HepG2 (cell line): Measurements from ENCODE around the gene STAP2. TPM values are rescaled to one million over a fixed set of nuclear protein-coding genes. Genes with fewer than 3 reads are reported as not detected.

ENCODE experiments used
- CENPX ChIP-seq: sonication (generic); formaldehyde crosslinking; IDR thresholded peaks from 2 replicates; pipeline ENCODE4 v1.9.0; 2021; ENCODE audit warnings: mild to moderate bottlenecking, missing genetic modification reagents, moderate library complexity
- JUND ChIP-seq: sonication (generic); formaldehyde crosslinking; IDR thresholded peaks from 2 replicates; pipeline ENCODE4 v1.8.0; 2022; ENCODE audit warnings: mild to moderate bottlenecking, missing genetic modification reagents
- KAT2B ChIP-seq: fragments of 150-350 bp; IDR thresholded peaks from 2 replicates; pipeline ENCODE4 v1.6.1; 2014; ENCODE audit warnings: low read depth, low read length, borderline replicate concordance
- NFKB2 ChIP-seq: sonication (generic); formaldehyde crosslinking; IDR thresholded peaks from 2 replicates; pipeline ENCODE4 v1.4.0; 2020; ENCODE audit warnings: missing genetic modification reagents, borderline replicate concordance
- RARG ChIP-seq: sonication (generic); formaldehyde crosslinking; IDR thresholded peaks from 2 replicates; pipeline ENCODE4 v1.4.0; 2020; ENCODE audit warnings: low read depth, mild to moderate bottlenecking, missing genetic modification reagents
- RORA ChIP-seq: sonication (generic); formaldehyde crosslinking; IDR thresholded peaks from 2 replicates; pipeline ENCODE4 v1.5.0; 2020; ENCODE audit warnings: mild to moderate bottlenecking, missing genetic modification reagents, moderate library complexity
- SMC3 ChIP-seq: IDR thresholded peaks from 2 replicates; pipeline ENCODE4 v1.6.1; 2011; ENCODE audit warnings: low read length, improper control_type of control experiment
- SNAI1 ChIP-seq: sonication (generic); formaldehyde crosslinking; IDR thresholded peaks from 2 replicates; pipeline ENCODE4 v1.5.0; 2020; ENCODE audit warnings: mild to moderate bottlenecking, missing genetic modification reagents, borderline replicate concordance
- TEAD3 ChIP-seq: optimal IDR thresholded peaks from 2 replicates; pipeline ENCODE3; 2016; ENCODE audit warnings: borderline replicate concordance
- TOPORS ChIP-seq: sonication (generic); formaldehyde crosslinking; IDR thresholded peaks from 2 replicates; pipeline ENCODE4 v1.8.0; 2023; ENCODE audit warnings: mild to moderate bottlenecking, missing genetic modification reagents
- ZBTB7B ChIP-seq: sonication (generic); formaldehyde crosslinking; IDR thresholded peaks from 2 replicates; pipeline ENCODE4 v1.4.0; 2020; ENCODE audit warnings: missing genetic modification reagents
- ZNF124 ChIP-seq: sonication (generic); formaldehyde crosslinking; IDR thresholded peaks from 2 replicates; pipeline ENCODE4 v1.4.0; 2020; ENCODE audit warnings: missing genetic modification reagents
- ZNF180 ChIP-seq: sonication (generic); formaldehyde crosslinking; IDR thresholded peaks from 2 replicates; pipeline ENCODE4 v1.4.0; 2020; ENCODE audit warnings: low read depth, missing genetic modification reagents, borderline replicate concordance
- ZNF441 ChIP-seq: sonication (generic); formaldehyde crosslinking; IDR thresholded peaks from 2 replicates; pipeline ENCODE4 v1.7.0; 2021; ENCODE audit warnings: missing genetic modification reagents, borderline replicate concordance
- ZNF557 ChIP-seq: sonication (generic); formaldehyde crosslinking; IDR thresholded peaks from 2 replicates; pipeline ENCODE4 v1.4.0; 2020; ENCODE audit warnings: missing genetic modification reagents
- ZNF558 ChIP-seq: sonication (generic); formaldehyde crosslinking; IDR thresholded peaks from 2 replicates; pipeline ENCODE4 v1.9.0; 2022; ENCODE audit warnings: mild to moderate bottlenecking, missing genetic modification reagents, borderline replicate concordance
- ZNF619 ChIP-seq: sonication (generic); formaldehyde crosslinking; IDR thresholded peaks from 2 replicates; pipeline ENCODE4 v1.4.0; 2020; ENCODE audit warnings: mild to moderate bottlenecking, missing genetic modification reagents
- ZNF772 ChIP-seq: sonication (generic); formaldehyde crosslinking; IDR thresholded peaks from 2 replicates; pipeline ENCODE4 v1.5.0; 2020; ENCODE audit warnings: mild to moderate bottlenecking, missing genetic modification reagents
- ZSCAN20 ChIP-seq: sonication (generic); formaldehyde crosslinking; IDR thresholded peaks from 2 replicates; pipeline ENCODE4 v1.4.0; 2020; ENCODE audit warnings: missing genetic modification reagents, mild to moderate bottlenecking, borderline replicate concordance
- polyA plus RNA-seq, 8 experiments: library from polyadenylated mRNA; depleted of rRNA in 3 of 8; stranded (reverse) in 7 of 8; unstranded in 1 of 8; fragments of >200 nt; fragmentation: Illumina TruSeq in 4 of 8; extraction: Trizol in 4 of 8; gene quantifications; 2 replicates each; pipeline versions ENCODE4 v1.2.1 to v1.2.3, GENCODE V29; 2011 to 2016; ENCODE audit warnings: low read depth in 4 of 8, missing spikeins in 1 of 8, mixed read lengths in 1 of 8; ENCODE audit not compliant: insufficient read depth in 1 of 8
- total RNA-seq, 5 experiments: library from RNA; depleted of rRNA; stranded (reverse); fragments of >200 nt; fragmentation: Illumina TruSeq; extraction: Trizol; gene quantifications; 2 replicates each; pipeline ENCODE4 v1.2.3, GENCODE V29; 2016; ENCODE audit warnings: low read depth in 1 of 5
- TF ChIP-seq, protein P1 (sequence below): sonication (generic); formaldehyde crosslinking; IDR thresholded peaks from 2 replicates; pipeline ENCODE4 v1.4.0; 2020; ENCODE audit warnings: missing genetic modification reagents, borderline replicate concordance
- TF ChIP-seq, protein P2 (sequence below): sonication (generic); formaldehyde crosslinking; IDR thresholded peaks from 2 replicates; pipeline ENCODE4 v1.4.0; 2020; ENCODE audit warnings: missing genetic modification reagents
- TF ChIP-seq, protein P3 (sequence below): sonication (generic); formaldehyde crosslinking; IDR thresholded peaks from 2 replicates; pipeline ENCODE4 v1.5.1; 2020; ENCODE audit warnings: missing genetic modification reagents, mild to moderate bottlenecking, borderline replicate concordance

The STAP2 gene
- total and polyA plus RNA-seq, 2 of the 13 experiments (the other 11 are each of a cell fraction or from before 2014, with no cell fraction given) = 39.0 to 43.7 TPM

DNA sequence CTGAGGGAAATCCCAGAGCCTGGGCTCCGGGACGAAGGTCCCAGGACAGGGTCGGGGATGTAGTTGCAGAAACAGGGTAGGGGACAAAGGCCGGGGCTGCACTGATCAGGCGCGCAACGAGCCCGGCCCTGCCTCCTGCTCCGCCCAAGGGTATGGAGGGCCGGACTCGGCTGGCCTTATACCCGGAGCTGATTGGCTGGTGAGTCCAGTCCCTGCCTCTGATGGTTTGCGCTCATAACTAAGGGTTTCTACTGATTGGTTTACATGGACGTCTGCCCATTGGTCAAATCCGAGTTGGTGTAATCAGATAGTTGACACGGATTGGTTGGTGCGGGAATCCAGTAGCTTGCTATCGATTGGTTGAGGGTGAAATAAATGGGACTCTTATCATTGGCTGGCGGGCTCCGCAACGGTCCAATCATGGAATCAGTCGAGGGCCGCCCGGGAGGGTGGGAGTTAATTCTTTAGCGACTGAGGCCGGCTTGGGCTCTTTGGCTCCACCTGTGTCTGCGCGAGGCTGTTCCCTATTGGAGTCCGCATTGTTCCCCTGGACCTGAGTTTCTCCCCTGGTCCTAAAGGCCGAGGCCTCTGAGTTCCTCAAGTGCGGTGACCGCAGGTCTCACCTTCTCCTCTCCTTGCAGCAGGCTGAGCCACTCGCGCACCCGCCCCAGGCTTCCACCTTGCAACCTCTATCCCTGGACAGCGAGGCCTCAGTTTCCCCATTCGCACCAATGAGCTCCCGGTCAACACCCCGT lies 4.2 kb upstream of the STAP2 start (continued):
- TF ChIP-seq, protein P1, sequence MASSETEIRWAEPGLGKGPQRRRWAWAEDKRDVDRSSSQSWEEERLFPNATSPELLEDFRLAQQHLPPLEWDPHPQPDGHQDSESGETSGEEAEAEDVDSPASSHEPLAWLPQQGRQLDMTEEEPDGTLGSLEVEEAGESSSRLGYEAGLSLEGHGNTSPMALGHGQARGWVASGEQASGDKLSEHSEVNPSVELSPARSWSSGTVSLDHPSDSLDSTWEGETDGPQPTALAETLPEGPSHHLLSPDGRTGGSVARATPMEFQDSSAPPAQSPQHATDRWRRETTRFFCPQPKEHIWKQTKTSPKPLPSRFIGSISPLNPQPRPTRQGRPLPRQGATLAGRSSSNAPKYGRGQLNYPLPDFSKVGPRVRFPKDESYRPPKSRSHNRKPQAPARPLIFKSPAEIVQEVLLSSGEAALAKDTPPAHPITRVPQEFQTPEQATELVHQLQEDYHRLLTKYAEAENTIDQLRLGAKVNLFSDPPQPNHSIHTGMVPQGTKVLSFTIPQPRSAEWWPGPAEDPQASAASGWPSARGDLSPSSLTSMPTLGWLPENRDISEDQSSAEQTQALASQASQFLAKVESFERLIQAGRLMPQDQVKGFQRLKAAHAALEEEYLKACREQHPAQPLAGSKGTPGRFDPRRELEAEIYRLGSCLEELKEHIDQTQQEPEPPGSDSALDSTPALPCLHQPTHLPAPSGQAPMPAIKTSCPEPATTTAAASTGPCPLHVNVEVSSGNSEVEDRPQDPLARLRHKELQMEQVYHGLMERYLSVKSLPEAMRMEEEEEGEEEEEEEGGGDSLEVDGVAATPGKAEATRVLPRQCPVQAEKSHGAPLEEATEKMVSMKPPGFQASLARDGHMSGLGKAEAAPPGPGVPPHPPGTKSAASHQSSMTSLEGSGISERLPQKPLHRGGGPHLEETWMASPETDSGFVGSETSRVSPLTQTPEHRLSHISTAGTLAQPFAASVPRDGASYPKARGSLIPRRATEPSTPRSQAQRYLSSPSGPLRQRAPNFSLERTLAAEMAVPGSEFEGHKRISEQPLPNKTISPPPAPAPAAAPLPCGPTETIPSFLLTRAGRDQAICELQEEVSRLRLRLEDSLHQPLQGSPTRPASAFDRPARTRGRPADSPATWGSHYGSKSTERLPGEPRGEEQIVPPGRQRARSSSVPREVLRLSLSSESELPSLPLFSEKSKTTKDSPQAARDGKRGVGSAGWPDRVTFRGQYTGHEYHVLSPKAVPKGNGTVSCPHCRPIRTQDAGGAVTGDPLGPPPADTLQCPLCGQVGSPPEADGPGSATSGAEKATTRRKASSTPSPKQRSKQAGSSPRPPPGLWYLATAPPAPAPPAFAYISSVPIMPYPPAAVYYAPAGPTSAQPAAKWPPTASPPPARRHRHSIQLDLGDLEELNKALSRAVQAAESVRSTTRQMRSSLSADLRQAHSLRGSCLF (CRISPR knock-in tag) = no peak
- TF ChIP-seq ZNF558 (peak; percentile 37; the same call in 1 of the 2 replicates), ZNF619 (CRISPR knock-in tag) (no peak), ZSCAN20 (CRISPR knock-in tag) (no peak), JUND (CRISPR knock-in tag) (0 out of 2 replicates have a peak, but pooled peaks have one; percentile 20), TEAD3 (CRISPR knock-in tag) (peak; percentile 55), ZBTB7B (CRISPR knock-in tag) (peak; percentile 46; the same call in 1 of the 2 replicates), SNAI1 (CRISPR knock-in tag) (peak; percentile 72; the same call in 1 of the 2 replicates), ZNF772 (peak; percentile 10), ZNF557 (CRISPR knock-in tag) (no peak), KAT2B (peak; percentile 40; the same call in 1 of the 2 replicates), SMC3 (no peak), CENPX (CRISPR knock-in tag) (no peak), RARG (CRISPR knock-in tag) (no peak), ZNF180 (CRISPR knock-in tag) (no peak), NFKB2 (CRISPR knock-in tag) (no peak; the same call in 1 of the 2 replicates), RORA (no peak), ZNF124 (no peak), TOPORS (CRISPR knock-in tag) (no peak), ZNF441 (CRISPR knock-in tag) (peak; percentile 73)
- TF ChIP-seq, protein P2, sequence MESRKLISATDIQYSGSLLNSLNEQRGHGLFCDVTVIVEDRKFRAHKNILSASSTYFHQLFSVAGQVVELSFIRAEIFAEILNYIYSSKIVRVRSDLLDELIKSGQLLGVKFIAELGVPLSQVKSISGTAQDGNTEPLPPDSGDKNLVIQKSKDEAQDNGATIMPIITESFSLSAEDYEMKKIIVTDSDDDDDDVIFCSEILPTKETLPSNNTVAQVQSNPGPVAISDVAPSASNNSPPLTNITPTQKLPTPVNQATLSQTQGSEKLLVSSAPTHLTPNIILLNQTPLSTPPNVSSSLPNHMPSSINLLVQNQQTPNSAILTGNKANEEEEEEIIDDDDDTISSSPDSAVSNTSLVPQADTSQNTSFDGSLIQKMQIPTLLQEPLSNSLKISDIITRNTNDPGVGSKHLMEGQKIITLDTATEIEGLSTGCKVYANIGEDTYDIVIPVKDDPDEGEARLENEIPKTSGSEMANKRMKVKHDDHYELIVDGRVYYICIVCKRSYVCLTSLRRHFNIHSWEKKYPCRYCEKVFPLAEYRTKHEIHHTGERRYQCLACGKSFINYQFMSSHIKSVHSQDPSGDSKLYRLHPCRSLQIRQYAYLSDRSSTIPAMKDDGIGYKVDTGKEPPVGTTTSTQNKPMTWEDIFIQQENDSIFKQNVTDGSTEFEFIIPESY (CRISPR knock-in tag) = 0 out of 2 replicates have a peak, but pooled peaks have one; percentile 8
- TF ChIP-seq, protein P3, sequence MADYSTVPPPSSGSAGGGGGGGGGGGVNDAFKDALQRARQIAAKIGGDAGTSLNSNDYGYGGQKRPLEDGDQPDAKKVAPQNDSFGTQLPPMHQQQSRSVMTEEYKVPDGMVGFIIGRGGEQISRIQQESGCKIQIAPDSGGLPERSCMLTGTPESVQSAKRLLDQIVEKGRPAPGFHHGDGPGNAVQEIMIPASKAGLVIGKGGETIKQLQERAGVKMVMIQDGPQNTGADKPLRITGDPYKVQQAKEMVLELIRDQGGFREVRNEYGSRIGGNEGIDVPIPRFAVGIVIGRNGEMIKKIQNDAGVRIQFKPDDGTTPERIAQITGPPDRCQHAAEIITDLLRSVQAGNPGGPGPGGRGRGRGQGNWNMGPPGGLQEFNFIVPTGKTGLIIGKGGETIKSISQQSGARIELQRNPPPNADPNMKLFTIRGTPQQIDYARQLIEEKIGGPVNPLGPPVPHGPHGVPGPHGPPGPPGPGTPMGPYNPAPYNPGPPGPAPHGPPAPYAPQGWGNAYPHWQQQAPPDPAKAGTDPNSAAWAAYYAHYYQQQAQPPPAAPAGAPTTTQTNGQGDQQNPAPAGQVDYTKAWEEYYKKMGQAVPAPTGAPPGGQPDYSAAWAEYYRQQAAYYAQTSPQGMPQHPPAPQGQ (CRISPR knock-in tag) = no peak
